ENCODE measurements around the gene LIMS4.
"Not testable (repeated sequence)": the region's sequence is repeated elsewhere in the genome, so short reads cannot be mapped to it uniquely, and the experiment has no call there.

The LIMS4 gene, protein sequence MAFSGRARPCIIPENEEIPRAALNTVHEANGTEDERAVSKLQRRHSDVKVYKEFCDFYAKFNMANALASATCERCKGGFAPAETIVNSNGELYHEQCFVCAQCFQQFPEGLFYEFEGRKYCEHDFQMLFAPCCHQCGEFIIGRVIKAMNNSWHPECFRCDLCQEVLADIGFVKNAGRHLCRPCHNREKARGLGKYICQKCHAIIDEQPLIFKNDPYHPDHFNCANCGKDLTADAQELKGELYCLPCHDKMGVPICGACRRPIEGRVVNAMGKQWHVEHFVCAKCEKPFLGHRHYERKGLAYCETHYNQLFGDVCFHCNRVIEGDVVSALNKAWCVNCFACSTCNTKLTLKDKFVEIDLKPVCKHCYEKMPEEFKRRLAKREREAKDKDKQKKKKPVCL

GRCh38 chr2:110472171-110473058 lies at the start of gene LIMS4:
Gene LIMS4, minus strand, starts transcription at chr2:110472816. Its CDS starts 38 bp downstream, at chr2:110472778.
- DNase-seq = not testable (repeated sequence)

DNA sequence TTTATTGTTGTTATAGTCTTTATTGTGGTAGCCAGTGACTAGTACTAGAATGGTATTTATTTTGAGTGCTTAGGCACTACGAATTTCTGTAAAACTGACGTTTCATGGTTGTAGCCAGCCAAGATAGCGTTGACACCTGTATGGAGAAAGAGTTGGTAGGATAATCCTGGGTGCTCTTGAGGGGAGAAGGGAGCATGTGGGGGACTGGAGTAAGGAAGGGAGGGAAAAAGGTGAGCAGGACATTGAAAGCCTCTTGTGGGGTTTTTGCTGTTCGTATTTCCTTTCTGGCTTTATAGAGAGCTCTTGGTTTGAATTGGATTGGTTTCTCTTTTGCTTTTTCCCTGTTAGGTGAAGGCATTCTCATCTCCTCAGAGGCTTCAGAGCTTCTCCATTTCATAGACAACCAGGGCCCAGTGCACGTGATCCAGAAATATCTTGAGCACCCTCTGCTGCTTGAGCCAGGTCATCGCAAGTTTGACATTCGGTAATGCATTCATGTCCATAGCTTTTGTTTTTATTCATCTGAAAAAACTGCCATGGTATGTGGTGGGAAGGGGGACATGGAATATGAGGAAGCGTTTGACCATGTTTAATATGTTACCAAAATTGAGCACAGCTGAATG lies 27.2 kb upstream of the LIMS4 start:
- DNase-seq = not testable (repeated sequence)

- DNase-seq = not testable (repeated sequence)
These were observed 23.4 kb upstream of the LIMS4 start for GRCh38 chr2:110496027-110496426.

DNA sequence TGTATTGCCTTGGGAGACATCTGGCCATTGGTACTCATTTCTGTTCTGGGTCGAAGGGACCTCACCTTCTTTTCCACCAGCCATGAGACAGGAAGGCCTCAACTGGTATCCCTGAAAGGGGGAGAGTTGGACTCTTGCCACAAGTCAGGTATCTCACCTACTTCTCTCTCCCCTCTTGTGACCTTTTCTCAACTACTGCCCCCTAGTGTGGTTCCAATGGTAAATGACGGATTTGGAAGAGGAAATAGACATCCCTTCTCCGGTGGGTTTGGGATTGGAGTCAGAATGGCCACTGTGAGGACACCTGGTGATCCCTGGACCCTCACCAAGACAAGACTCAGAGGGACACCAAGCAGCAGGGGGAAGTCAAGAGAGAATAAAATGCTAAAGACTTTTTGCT lies 21.9 kb upstream of the LIMS4 start:
- DNase-seq = not testable (repeated sequence)

GRCh38 chr2:110488991-110489390 lies 16.4 kb upstream of the LIMS4 start:
- not testable (repeated sequence) for DNase-seq

DNA sequence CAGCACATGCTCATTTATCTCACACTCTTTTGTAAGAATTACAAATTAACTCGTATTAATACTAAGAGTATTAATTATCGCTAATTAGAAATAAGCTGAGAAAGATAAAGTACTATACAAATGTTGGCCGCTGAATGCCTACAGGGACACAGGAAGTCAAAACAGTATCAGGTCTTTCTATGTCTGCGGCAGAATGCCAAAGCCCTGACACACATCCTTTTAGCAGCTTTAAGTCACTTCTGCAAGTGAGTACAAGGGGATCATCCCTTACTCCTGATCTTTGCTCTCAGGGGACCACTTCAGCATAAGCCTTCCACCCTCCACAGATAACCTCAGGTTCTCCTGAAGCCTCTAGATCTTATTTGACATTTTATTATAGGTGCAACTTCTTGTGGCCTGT lies 10.1 kb upstream of the LIMS4 start:
- DNase-seq = not testable (repeated sequence)

GRCh38 chr2:110481200-110481599 lies 8.6 kb upstream of the LIMS4 start:
- DNase-seq = not testable (repeated sequence)

GRCh38 chr2:110480084-110480483 lies 7.5 kb upstream of the LIMS4 start:
- DNase-seq = not testable (repeated sequence)

DNA sequence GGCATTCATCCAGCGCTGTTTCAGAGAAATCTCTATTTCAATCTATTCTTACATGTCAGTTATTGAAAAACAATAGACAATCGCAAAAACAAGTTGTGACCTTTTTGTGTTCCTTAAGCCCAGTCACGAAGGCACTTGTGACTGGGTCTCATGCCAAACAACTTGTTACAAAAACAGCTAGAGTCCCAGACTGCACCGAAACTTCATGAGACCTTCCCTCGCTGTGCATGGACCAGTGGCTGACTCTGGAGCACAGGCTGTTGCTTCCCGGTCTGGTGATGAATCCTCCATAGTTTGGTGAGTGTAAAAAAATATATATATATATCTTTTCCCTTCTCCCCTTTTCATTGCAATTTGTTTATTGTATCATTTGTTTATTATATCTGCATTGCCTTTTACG lies 4.8 kb upstream of the LIMS4 start:
- not testable (repeated sequence) for DNase-seq

DNA sequence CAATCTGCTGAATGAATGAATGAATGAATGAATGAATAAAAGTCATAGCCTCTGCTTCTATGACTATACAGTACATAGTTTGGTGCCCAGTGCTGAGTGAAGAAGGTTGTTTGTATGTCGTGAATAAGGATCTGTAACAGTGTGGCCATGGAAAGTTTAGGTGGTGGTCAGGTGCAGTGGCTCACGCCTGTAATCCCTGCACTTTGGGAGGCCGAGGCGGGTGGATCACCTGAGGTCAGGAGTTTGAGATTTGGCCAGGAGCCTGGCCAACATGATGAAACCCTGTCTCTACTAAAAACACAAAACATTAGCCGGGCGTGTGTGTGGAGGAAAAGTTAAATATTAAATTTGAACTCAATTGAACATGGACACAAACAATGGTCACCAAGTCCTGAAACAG lies 4.3 kb upstream of the LIMS4 start:
- DNase-seq = not testable (repeated sequence)

GRCh38 chr2:110475627-110476359 lies 3.2 kb upstream of the LIMS4 start:
- not testable (repeated sequence) for DNase-seq

GRCh38 chr2:110474898-110475297 lies 2.3 kb upstream of the LIMS4 start:
- not testable (repeated sequence) for DNase-seq

GRCh38 chr2:110473059-110473358 lies 393 bp upstream of the LIMS4 start:
- DNase-seq = not testable (repeated sequence)

DNA sequence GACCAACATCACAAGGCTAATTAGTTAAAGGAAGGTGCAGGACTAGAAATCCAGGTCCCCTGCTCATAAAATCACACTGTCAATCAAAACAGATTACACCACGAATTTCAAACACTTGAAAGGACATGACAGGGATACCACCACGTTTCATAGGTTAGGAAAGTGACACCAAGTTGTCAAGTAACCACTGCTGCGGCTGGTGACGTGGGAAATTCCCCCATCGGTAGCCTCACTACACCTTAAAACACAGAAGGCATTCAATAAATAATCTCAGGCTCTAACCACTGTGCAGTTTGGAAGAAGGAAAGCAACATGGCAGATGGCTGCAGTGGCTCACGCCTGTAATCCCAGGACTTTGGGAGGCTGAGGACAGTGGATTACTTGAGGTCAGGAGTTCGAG lies 3.7 kb downstream of the LIMS4 start:
- not testable (repeated sequence) for DNase-seq

- DNase-seq = not testable (repeated sequence)
These were observed 7.3 kb downstream of the LIMS4 start for GRCh38 chr2:110465312-110465711.

DNA sequence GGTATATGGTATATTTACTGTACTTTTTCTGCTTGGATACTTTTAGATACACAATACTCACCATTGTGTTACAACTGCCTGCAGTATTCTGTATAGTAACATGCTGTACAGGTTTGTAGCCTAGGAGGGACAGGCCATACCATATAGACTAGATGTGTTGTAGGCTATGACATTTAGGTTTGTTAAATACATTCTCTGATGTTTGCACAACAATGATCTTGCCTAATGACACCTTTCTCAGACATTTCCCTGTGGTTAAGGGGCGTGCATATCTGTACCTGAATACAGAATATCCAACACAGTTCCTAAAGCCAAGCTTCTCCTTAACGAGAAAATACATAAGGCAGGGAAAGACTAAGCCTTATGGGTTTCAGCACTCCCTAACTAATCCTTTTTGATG lies 10.2 kb downstream of the LIMS4 start:
- not testable (repeated sequence) for DNase-seq

- DNase-seq = not testable (repeated sequence)
These were observed 12.3 kb downstream of the LIMS4 start for GRCh38 chr2:110460318-110460717.

DNA sequence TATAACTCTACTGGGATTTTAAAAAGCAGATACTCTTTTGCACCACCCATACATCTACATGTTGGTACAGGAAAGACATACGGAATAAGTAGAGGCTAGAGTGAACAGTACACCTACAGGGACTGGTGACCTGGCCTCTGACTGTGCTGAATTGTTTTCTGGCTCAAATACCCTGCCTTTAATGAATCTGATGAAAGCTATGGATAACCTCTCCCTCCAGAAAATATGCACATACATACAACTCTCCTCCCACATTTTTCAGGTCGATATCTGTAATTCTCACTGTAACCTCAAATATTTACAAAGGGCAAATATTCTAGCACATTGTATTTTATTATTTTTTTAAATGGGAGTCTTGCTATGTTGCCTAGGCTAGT lies 15.4 kb downstream of the LIMS4 start:
- not testable (repeated sequence) for DNase-seq

DNA sequence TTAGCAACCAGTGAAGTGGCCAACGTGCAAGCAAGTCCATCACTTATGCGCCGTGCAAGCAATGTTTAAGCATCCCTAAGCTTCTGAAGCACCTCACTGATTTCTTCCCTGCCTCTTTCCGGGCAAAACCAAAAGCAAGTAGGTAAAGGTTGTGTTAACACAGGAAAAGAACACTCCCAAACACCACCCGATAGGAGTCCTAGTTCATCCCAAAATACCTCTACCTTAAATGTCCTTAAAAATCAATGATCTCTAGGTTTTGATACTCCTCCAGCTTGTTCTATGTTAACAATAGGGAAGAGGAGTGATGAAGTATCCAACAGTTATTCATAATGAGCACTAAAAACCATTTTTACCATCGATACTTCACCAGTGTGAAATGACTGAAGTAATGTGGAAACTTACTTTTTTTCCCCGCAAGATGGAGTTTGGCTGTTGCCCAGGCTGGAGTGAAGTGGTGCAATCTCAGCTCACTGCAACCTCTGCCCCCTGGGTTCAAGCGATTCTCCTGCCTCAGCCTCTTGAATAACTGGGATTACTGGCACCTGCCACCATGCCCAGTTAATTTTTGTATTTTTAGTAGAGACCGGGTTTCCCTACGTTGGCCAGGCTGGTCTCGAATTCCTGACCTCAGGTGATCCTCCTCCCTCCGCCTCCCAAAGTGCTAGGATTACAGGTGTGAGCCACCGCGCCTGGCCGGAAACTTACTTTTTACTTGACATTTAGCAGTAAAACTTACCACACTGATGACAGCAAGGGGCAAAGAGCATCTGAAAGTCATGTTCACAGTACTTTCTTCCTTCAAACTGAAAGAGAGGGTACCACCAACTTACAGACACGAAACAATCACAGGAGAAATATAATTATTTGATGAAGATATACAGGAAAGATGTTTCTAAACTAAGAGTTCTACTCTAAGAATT lies 16.1 kb downstream of the LIMS4 start:
- not testable (repeated sequence) for DNase-seq

GRCh38 chr2:110455080-110455670 lies 17.4 kb downstream of the LIMS4 start:
- DNase-seq = not testable (repeated sequence)

DNA sequence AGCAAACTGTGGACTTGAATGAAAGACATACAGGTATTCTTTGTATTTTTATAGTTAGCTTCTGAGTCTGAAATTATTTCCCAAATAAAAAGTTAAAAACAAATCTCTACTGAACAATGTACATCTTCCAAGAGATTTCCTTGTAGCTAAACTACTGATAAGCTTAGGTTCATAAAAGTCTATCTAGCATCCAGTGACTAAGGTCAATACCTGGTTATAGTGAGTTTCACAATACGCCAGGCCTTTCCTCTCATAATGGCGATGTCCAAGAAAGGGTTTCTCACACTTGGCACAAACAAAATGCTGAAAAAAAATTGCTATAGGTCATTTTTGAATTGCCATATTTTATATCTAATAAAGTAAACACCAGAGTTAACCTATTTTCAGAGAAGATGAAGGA lies 21.7 kb downstream of the LIMS4 start:
- DNase-seq = not testable (repeated sequence)
